Activated T-cell treated with anti-CD3 and anti-CD28 coated beads, Interleukin-2, amount 50 U/mL, for 4 hours (primary cell): ENCODE results near the gene CD6. TPM values are rescaled to one million over a fixed set of nuclear protein-coding genes. Genes with fewer than 3 reads are reported as not detected.
"Not testable (repeated sequence)": the region's sequence is repeated elsewhere in the genome, so short reads cannot be mapped to it uniquely, and the experiment has no call there.

Source experiments
- ATAC-seq, 2 donors: fragments of 200-7000 bp; cut with Tn5 transposase; one replicate each; pipeline ENCODE4 v1.10.0; 2021
- DNase-seq: peaks from one replicate; pipeline ENCODE4 v3.0.0-alpha.2; 2020
- H3K27me3 Mint-ChIP-seq: one replicate; pipeline ENCODE4 v1.8.0; 2021; ENCODE audit warnings: low read depth, mixed read lengths
- H3K36me3 Mint-ChIP-seq: one replicate; pipeline ENCODE4 v1.8.0; 2022; ENCODE audit warnings: mixed read lengths; ENCODE audit not compliant: insufficient read depth
- H3K4me1 Mint-ChIP-seq: one replicate; pipeline ENCODE4 v1.8.0; 2021; ENCODE audit warnings: low read depth, mixed read lengths
- H3K4me3 Mint-ChIP-seq: one replicate; pipeline ENCODE4 v1.8.0; 2021; ENCODE audit warnings: mild to moderate bottlenecking, moderate library complexity, mixed read lengths
- H3K9me3 Mint-ChIP-seq: one replicate; pipeline ENCODE4 v1.8.0; 2021; ENCODE audit warnings: mixed read lengths
- total RNA-seq, 3 donors: library from RNA; stranded (reverse); gene quantifications; one replicate each; pipeline ENCODE4 v1.2.1, GENCODE V29; 2021

The CD6 gene
- total RNA-seq, 3 donors from 2014 or later, result 638 to 711 (median 642) TPM

DNA sequence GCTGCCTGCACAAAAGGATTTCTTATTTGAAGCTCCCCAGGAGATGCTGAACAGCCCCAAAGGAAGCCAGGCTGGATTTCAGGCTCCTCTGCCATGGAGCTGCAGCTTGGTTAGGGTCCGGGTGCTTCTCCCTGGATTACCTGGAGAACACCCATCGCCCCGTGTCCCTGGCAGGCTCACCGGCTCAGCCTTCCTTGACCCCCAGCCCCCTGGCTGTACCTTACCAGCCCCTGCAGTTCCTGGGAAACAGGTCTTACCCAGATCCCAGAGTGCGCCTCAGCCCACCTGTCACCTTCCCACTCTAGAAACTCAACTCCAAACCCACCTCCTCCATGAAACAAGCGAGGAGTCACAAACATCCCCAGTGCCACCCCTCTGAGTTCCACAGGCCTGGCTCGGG is 85.5 kb downstream of the CD6 start:
- H3K36me3 Mint-ChIP-seq, result peaks cover 14% of the 10 kb centered on the region
- H3K27me3 Mint-ChIP-seq, result no peaks in the 10 kb centered on the region
- H3K9me3 Mint-ChIP-seq, result no peaks in the 10 kb centered on the region
- peaks cover 76% of the 10 kb centered on the region for H3K4me1 Mint-ChIP-seq
- H3K4me3 Mint-ChIP-seq, result no peak overlapping the region
- DNase-seq (no peak), ATAC-seq (no peak)

DNA sequence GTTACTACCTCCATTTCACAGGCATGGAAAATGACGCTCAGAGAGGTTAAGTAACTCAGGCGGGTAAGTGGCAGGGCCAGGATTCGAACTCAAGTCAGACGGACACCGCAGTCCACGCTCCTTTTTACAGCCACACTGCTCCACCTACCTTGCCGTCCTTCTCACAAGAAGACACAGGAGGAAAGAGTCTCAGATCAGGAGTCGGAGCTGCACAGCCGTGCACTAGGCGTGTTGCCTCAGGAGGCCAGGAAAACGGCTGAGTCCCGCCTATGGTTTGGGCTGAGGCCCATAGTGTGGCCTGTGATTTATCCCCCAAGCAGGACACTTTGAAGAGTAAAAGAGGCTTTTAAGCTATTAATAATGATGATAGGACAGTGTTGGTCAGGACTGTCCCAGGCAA is 86.1 kb downstream of the CD6 start:
- ATAC-seq (no peak), DNase-seq (no peak)
- no peak overlapping the region for H3K4me3 Mint-ChIP-seq
- H3K9me3 Mint-ChIP-seq, result no peaks in the 10 kb centered on the region
- no peaks in the 10 kb centered on the region for H3K27me3 Mint-ChIP-seq
- H3K36me3 Mint-ChIP-seq, result peaks cover 17% of the 10 kb centered on the region
- H3K4me1 Mint-ChIP-seq, result peaks cover 79% of the 10 kb centered on the region

DNA sequence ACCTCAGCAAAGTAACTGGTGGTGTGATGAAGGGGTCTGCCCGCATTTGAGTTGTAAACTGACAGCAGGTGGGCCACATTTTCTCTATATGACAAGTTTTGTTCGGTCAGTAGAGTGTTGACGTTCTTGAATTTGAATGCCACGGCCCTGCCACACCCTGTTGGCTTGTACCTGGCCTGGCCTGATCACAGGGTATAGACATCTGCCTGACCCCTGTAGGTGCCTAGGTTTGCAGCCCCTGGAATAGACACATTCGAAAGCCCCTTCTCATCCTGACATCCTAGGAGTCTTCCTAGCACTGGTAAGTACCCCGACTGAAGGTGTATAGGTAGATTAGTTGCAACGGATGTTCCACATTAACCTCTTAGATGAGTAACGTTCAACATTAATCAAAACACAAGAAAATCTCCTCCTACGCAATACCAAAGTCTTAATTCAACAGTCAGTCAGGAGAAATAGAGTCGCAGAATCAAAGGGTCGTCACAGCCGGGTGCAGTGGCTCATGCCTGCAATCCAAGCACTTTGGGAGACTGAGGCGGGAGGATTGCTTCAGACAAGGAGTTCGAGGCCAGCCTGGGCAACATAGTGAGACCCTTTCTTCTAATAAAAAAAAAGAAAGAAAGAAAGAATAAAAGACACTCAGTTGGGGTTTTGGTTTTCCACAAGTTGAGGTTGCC is 87.2 kb downstream of the CD6 start:
- no peak for DNase-seq
- H3K36me3 Mint-ChIP-seq, result peaks cover 24% of the 10 kb centered on the region

DNA sequence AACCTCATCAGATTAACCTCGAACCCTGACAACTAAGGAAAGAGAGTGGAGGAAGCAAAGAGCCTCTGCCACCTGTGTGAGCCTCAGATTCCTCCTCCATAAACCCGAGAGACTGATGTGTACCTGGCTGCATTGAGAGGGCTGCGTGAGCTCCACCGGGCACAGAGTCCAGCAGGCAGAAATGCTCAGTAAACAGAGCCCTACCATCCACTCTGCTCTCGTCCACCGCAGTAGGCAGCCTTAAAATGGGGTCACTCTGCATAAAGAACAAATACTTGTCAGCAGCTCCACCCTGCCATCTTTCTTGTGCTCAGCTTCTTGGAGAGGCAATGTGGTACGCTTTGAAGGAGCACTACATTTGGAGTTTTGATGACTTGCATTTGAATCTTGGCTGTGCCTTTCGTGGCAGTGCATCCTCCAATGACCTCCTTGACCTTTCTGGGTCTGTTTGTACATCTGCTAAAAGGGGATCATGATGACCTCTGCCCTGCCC is 87.8 kb downstream of the CD6 start:
- Mint-ChIP-seq H3K4me3 (peak overlapping the region; percentile 35), H3K27me3 (no peaks in the 10 kb centered on the region), H3K36me3 (peaks cover 24% of the 10 kb centered on the region), H3K4me1 (peaks cover 78% of the 10 kb centered on the region), H3K9me3 (no peaks in the 10 kb centered on the region)
- ATAC-seq, result no peak
- no peak for DNase-seq

More for the DNA sequence above, 87.2 kb downstream of the CD6 start:
- peak overlapping the region; percentile 24 for H3K4me3 Mint-ChIP-seq
- peaks cover 79% of the 10 kb centered on the region for H3K4me1 Mint-ChIP-seq
- H3K9me3 Mint-ChIP-seq, result no peaks in the 10 kb centered on the region
- ATAC-seq, result no peak
- H3K27me3 Mint-ChIP-seq, result no peaks in the 10 kb centered on the region

DNA sequence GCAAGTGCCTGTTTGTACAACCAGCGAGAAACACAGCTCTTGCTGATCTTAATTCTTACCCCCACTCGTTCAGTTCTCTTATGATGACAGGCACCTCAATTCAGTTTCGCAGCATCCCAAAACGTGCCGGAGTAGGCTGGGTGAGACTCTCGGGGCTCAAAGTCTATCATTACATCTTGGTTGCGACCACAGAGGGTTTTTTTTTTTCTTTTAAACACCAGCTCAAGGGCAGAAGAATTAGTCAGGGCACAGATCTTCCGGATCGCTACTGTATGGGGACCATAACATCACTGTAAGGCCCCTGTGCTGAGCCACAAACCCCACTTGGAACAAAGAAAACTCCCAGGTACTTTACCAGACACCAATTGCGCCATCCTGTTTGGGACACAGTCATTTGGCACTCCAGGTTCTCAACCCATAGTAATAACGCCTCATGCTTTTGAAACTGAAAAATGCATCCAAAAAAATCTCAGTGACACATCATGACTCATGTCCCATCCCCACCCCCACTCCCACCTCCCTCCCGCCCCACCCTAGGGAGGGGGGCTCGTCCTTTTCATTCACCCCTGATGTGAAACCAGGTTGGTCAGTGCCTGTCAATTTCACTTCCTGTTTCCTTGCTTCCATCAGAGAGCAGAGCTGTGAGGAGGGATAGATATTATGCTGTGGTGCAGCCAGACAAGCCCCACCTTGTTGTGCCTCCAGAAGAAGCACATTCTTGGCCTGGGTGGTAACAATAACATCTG is 89.8 kb downstream of the CD6 start:
- Mint-ChIP-seq H3K27me3 (no peaks in the 10 kb centered on the region), H3K4me1 (peaks cover 81% of the 10 kb centered on the region), H3K4me3 (peak overlapping the region; percentile 72), H3K9me3 (no peaks in the 10 kb centered on the region), H3K36me3 (peaks cover 30% of the 10 kb centered on the region)
- ATAC-seq, result peak; percentile 84 to 85
- peak; percentile 70 for DNase-seq

DNA sequence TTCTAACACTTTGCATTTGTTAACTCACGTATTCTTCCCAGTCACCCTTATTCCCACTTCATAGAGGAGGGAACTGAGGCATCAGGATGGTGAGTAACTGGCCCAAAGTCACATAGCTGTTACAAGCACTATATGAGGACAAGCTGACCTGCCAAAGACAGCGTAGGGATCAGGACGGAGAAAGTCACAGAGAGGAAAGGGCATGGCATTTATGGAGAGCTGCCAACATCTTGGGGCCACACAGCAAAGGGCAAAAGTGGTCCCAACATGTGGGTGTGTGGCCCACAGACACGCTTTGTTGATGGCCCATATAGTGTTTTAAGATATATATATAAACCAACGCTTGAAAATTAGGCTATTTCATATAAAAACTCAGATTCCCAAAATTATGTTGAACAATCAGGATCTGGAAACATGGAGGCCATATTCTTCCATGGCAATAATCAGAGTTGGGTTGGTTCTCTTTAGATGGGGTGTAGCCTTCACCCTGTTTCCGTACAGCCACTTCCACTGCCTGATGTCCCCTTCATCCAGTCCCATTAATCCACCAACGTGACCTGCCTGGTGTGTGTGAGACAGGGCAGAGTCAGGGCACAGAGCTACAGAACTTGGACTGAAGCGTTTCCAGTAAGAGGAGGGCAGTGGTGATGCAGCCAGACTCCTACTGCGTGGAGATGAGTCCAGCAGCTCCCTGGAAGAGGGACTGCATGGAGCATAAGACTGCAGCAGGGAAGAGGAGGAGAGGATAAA is 90.9 kb downstream of the CD6 start:
- Mint-ChIP-seq H3K9me3 (no peaks in the 10 kb centered on the region), H3K27me3 (no peaks in the 10 kb centered on the region), H3K4me3 (peak overlapping the region; percentile 37), H3K4me1 (peaks cover 84% of the 10 kb centered on the region), H3K36me3 (peaks cover 32% of the 10 kb centered on the region)
- ATAC-seq, result no peak
- no peak for DNase-seq

DNA sequence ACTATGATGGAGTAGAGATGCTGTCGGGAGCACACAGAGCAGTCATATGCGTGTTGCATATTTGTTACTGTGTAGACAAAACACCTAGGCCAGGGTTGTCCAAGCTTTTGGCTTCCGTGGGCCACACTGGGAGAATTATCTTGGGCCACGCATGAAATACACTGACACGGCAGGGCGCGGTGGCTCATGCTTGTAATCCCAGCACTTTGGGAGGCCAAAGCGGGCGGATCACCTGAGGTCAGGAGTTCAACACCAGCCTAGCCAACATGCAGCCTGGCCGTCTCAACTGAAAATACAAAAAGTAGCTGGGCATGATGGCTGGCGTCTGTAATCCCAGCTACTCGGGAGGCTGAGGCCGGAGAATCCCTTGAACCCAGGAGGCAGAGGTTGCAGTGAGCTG is 93.8 kb downstream of the CD6 start:
- H3K27me3 Mint-ChIP-seq, DNase-seq: not testable (repeated sequence)
- H3K36me3 Mint-ChIP-seq, result peaks cover 27% of the 10 kb centered on the region

DNA sequence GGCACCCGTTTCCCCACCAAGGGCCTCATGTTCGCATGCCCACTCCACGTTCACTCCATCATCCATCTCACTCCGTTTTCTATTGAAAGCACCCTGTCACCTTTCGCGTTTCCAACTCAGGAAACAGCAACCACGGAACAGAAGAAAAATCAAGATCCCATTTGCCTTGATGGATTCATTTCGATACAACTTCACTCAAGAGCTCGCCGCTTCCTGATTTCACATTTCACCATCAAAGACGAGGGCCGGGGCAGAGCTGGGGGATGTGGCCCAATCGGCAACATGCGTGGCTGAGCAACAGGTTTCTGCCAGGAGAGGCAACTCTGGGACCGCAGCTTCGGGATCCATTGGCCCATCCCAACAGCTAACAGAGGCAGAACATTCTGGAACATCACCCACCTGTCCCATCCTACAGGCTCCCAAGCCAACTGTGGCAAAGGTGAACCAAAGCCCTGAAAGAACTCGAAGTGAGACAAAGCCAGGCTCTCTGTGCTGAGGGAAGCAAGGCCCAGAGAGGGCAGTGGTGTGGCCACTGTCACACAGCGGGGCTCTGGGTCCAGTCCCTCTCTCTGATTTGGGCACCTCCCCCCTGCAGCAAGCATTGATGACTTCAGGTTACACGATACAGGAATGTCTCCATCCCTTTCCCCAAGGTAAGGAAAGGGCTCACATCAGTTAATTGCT is 94.6 kb downstream of the CD6 start:
- DNase-seq, result no peak
- Mint-ChIP-seq H3K4me3 (peak overlapping the region; percentile 31), H3K9me3 (no peaks in the 10 kb centered on the region), H3K27me3 (no peaks in the 10 kb centered on the region), H3K36me3 (peaks cover 27% of the 10 kb centered on the region), H3K4me1 (peaks cover 84% of the 10 kb centered on the region)
- peak; percentile 14 to 28 for ATAC-seq

More for the DNA sequence above, 93.8 kb downstream of the CD6 start:
- Mint-ChIP-seq H3K4me3 (peak overlapping the region; percentile 45), H3K4me1 (peaks cover 84% of the 10 kb centered on the region)
- ATAC-seq, H3K9me3 Mint-ChIP-seq: not testable (repeated sequence)

DNA sequence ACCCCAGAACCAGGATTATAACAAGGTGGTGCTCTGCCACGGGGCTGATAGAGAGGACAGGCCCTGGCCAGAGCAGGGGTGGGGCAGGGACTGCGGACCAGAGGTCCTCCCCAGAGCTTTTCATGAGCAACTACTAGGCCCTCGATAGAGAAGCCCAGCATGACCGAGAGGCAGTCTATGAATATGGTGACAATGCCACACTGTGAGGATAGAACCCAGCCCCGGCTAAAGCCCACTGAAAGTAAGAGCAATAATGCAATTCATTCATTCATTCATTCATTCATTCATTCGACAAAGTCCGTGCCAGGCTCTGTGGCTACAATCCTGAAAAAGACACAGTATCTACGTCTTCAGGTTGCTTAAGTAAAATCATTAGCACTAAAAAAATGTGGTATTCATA is 95.2 kb downstream of the CD6 start:
- Mint-ChIP-seq H3K36me3 (peaks cover 28% of the 10 kb centered on the region), H3K4me3 (no peak overlapping the region)

DNA sequence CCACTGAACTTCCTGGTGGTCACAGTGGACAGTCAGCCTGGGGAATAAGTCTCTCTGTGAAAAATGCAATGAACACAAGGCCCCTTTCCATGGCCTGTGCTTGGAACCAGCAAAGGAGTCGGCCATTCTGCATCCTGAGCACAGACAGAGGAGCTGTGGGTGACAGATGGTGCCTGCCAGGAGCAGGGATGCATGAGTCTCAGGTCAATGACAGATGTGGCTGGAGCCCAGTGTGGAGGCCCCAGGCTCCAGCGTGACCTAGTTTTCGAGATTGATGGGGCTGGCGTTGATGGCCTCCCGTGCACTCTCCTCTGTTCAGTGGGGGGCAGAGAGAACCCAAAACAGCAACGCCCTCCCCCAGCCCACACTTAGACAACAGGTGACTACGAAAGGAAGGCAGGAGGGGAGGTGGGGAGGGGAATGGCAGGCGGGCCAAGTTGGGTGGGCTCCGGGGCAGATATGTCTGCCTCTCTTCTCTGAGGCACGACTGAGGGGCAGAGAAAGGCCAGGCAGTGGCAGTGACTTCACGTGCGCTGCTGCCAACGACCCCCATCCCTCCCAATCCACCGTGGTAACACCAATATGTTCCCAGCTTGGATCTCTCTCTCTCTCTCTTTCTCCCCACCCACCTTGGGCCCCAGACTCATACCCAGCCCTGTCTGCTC is 96.4 kb downstream of the CD6 start:
- ATAC-seq (no peak), DNase-seq (no peak)
- H3K4me3 Mint-ChIP-seq, result no peak overlapping the region
- H3K9me3 Mint-ChIP-seq, result no peaks in the 10 kb centered on the region
- no peaks in the 10 kb centered on the region for H3K27me3 Mint-ChIP-seq
- peaks cover 85% of the 10 kb centered on the region for H3K4me1 Mint-ChIP-seq
- peaks cover 30% of the 10 kb centered on the region for H3K36me3 Mint-ChIP-seq

More for the DNA sequence above, 95.2 kb downstream of the CD6 start:
- ATAC-seq (no peak), DNase-seq (no peak)
- no peaks in the 10 kb centered on the region for H3K9me3 Mint-ChIP-seq
- no peaks in the 10 kb centered on the region for H3K27me3 Mint-ChIP-seq
- H3K4me1 Mint-ChIP-seq, result peaks cover 85% of the 10 kb centered on the region

DNA sequence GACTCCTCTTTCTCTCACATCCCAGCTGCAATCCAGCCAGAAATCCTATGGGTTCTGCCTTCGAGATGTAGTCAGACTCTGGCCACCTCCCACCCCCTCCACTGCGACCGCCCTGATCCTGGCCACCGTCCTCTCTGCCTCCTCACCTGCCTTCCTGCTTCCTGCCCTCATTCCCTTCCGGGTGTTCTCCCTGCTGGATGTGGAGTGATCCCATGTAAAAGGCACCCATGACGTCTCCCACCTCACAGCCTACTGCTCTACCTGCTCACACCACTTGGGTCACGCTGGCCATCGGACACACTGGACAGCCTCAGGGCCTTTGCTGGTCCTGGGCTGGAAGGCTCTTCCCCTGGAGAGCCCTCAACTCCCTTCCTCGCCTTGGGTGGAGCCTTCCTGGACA is 97.1 kb downstream of the CD6 start:
- peaks cover 83% of the 10 kb centered on the region for H3K4me1 Mint-ChIP-seq
- DNase-seq, result no peak
- no peak overlapping the region for H3K4me3 Mint-ChIP-seq
- peaks cover 26% of the 10 kb centered on the region for H3K36me3 Mint-ChIP-seq
- ATAC-seq, result no peak
- H3K9me3 Mint-ChIP-seq, result no peaks in the 10 kb centered on the region
- no peaks in the 10 kb centered on the region for H3K27me3 Mint-ChIP-seq

DNA sequence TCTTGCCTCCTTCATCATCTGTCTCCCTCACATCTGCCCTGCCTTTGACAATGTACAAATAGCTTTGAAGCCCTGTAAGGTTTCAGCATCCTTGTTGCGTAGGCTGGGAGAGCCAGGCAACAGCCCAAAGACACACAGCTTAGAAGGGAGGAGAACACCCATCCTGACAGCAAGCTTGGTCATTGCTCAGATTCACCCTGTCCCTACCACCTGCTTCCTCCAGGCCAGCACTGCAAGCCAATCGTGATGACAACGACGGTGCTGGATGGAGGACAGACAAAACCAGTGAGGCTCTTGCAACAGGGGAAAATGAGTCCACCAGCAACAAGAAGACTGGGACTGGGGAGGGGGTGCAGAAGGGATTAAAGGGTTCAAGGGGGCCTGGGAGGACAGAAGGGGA is 97.9 kb downstream of the CD6 start:
- DNase-seq (no peak), ATAC-seq (no peak)
- Mint-ChIP-seq H3K27me3 (no peaks in the 10 kb centered on the region), H3K9me3 (no peaks in the 10 kb centered on the region), H3K36me3 (peaks cover 30% of the 10 kb centered on the region), H3K4me3 (no peak overlapping the region), H3K4me1 (peaks cover 83% of the 10 kb centered on the region)
